HG02973 (cell line): Measurements from ENCODE around the gene SCP2.

Experiments used
- ATAC-seq: cut with Tn5 transposase; IDR thresholded peaks from one replicate; pipeline ENCODE4 v1.9.1; 2021; ENCODE audit warnings: moderate library complexity; ENCODE audit not compliant: unreplicated experiment

The SCP2 gene

GRCh38 chr1:53080041-53080440, 153.0 kb downstream of the SCP2 start:
- no peak for ATAC-seq

GRCh38 chr1:53080769-53081168, 153.7 kb downstream of the SCP2 start:
- ATAC-seq: no peak

GRCh38 chr1:53081384-53082066, 154.4 kb downstream of the SCP2 start:
- ATAC-seq: no peak

GRCh38 chr1:53082826-53083455, 155.9 kb downstream of the SCP2 start:
- no peak for ATAC-seq

GRCh38 chr1:53083636-53084588, 156.8 kb downstream of the SCP2 start:
- ATAC-seq: no peak

- ATAC-seq: no peak
Observed at GRCh38 chr1:53084589-53084971, 157.5 kb downstream of the SCP2 start.

GRCh38 chr1:53085405-53085804, 158.3 kb downstream of the SCP2 start:
- ATAC-seq: no peak

- ATAC-seq: no peak
Observed at GRCh38 chr1:53086491-53087070, 159.5 kb downstream of the SCP2 start.

- no peak for ATAC-seq
Observed at GRCh38 chr1:53087332-53088285, 160.5 kb downstream of the SCP2 start.

GRCh38 chr1:53088616-53089300, 161.7 kb downstream of the SCP2 start:
- ATAC-seq: no peak

GRCh38 chr1:53089478-53090226, 162.6 kb downstream of the SCP2 start:
- ATAC-seq: no peak

- ATAC-seq: no peak
Observed at GRCh38 chr1:53090227-53091147, 163.4 kb downstream of the SCP2 start.

GRCh38 chr1:53091841-53092645, 165.0 kb downstream of the SCP2 start:
- ATAC-seq: no peak

- no peak for ATAC-seq
Observed at GRCh38 chr1:53092659-53093450, 165.8 kb downstream of the SCP2 start.

- no peak for ATAC-seq
Observed at GRCh38 chr1:53093451-53093754, 166.3 kb downstream of the SCP2 start.

- no peak for ATAC-seq
Observed at GRCh38 chr1:53093778-53094532, 166.9 kb downstream of the SCP2 start.
